Measurements from ENCODE around the gene SSH2. TPM values are rescaled to one million over a fixed set of nuclear protein-coding genes. Genes with fewer than 3 reads are reported as not detected.

The SSH2 gene
- total RNA-seq, 1 experiment from 2014 or later: 45.1 TPM

DNA sequence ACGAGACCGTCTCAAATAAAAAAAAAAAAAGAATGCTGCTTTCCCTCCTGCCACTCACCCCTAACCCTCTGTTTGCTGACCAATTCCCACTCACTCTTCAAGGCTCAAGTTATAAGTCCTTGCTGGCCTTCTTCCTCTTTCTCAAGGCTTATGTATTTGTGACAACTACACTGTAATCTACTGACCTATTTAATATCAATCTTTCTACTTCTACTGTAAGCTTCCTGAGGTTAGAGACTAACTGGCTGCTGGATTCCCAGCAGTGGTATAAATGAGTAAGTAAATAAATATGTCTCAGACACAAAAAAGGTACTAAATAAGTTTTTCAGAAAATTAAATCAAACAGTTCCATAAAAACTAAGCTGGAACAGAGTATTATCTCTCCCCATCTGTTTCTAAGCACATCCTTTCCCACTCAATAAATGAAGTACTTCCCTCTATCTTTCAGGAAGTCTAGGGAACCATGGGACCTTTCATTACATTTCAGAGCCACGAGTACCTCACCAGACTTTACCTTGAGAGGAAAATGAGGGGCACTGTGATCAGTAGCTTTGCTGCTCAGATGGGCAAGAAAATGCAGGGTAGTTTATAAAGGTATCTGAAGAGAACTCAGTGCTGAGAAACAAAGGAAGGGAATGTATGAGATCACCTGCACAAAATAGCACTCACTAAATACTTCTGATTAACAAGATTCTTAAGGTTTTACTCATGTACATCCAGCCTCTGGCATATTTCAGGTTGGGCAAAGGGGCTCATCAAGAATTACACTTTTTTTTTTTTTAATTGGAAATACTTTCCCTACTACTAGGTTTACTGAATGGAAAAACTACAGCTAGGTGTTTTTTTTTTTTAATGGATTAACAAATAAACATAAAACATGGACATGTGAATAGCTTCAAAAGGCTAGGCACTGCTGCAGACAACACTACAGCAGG lies 10.8 kb downstream of the SSH2 start:
- intact Hi-C loops (cut with micrococcal nuclease; ENCODE audit: unreplicated experiment): no loop called here
- POLR2A ChIA-PET (ENCODE audit: unreplicated experiment): interaction anchor here (0.5 to 0.7 kb wide), 7 partner anchors 10 to 681 kb away, joined by 3 to 7 read pairs (median 3); no protein-coding TSS in a partner anchor
- peaks cover 29% of the 10 kb centered on the region for H3K4me1 ChIP-seq (replicated peaks; ENCODE audit: insufficient read depth)
- H3K9me2 ChIP-seq (ENCODE audit: insufficient read depth): no peaks in the 10 kb centered on the region
- DNase-seq: peak; percentile 20 to 85
- H3K4me2 ChIP-seq: peak overlapping the region; percentile 68
- TSS peak; percentile 73 for BruUV-seq (replicated peaks)
- no peaks in the 10 kb centered on the region for H3K9me3 ChIP-seq (ENCODE audit: insufficient read depth, low read depth)
- 0 out of 2 replicates have a peak overlapping the region, but pooled peaks have one; percentile 35 for H2AFZ ChIP-seq
- H3K36me3 ChIP-seq (ENCODE audit: low read depth): no peaks in the 10 kb centered on the region
- H4K20me1 ChIP-seq (ENCODE audit: insufficient read depth): no peaks in the 10 kb centered on the region
- H3K27me3 ChIP-seq (ENCODE audit: insufficient read depth, low read depth): no peaks in the 10 kb centered on the region
- CTCF ChIA-PET: interaction anchor here (0.6 to 1.7 kb wide), 5 partner anchors 11 to 293 kb away, joined by 3 to 5 read pairs (median 3); partner anchors contain the start of gene SSH2
- H3F3A ChIP-seq (ENCODE audit: insufficient read depth, low read depth): peaks cover 3% of the 10 kb centered on the region; the same call in 1 of the 2 replicates
- H3K79me2 ChIP-seq (ENCODE audit: low read depth): peaks cover 78% of the 10 kb centered on the region
- TF ChIP-seq CTCF (conservative IDR thresholded peaks at IDR 0.05): no peak
- TF ChIP-seq EZH2 (IDR thresholded peaks at IDR 0.05; ENCODE audit: low read depth): no peak
- peak overlapping the region; percentile 70 for H3K27ac ChIP-seq
- H3K4me3 ChIP-seq: peak overlapping the region; percentile 10; the same call in 1 of the 2 replicates

DNA sequence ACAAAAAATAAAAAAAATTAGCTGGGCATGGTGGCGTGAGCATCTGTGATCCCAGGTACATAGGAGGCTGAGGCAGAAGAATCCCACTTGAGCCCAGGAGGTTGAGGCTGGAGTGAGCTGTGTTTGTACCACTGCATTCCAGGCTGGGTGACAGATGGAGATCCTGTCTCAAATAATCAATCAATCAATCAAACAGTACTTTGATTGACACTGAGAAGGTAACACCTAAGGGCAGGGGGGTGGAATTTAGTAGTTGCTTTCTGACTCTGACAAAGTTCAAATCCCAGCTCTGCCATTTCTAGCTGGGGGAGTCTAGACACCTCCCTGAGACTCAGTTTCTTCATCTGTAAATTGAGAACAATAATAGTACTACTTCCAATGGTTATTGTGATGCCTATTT lies 12.0 kb downstream of the SSH2 start:
- Histone ChIP-seq H3K4me1 (replicated peaks; ENCODE audit: insufficient read depth) (peaks cover 29% of the 10 kb centered on the region), H3K27ac (no peak overlapping the region), H3K4me2 (no peak overlapping the region), H3K79me2 (ENCODE audit: low read depth) (peaks cover 74% of the 10 kb centered on the region), H3K9me3 (ENCODE audit: insufficient read depth, low read depth) (no peaks in the 10 kb centered on the region), H3K9me2 (ENCODE audit: insufficient read depth) (no peaks in the 10 kb centered on the region), H3K4me3 (no peak overlapping the region), H3F3A (ENCODE audit: insufficient read depth, low read depth) (peaks cover 3% of the 10 kb centered on the region; the same call in 1 of the 2 replicates), H3K36me3 (ENCODE audit: low read depth) (no peaks in the 10 kb centered on the region), H3K27me3 (ENCODE audit: insufficient read depth, low read depth) (no peaks in the 10 kb centered on the region), H4K20me1 (ENCODE audit: insufficient read depth) (no peaks in the 10 kb centered on the region), H2AFZ (no peak overlapping the region)
- POLR2A ChIA-PET (ENCODE audit: unreplicated experiment): interaction anchor here (0.6 kb wide), 1 partner anchor 114 kb away, joined by 3 read pairs; no protein-coding TSS in a partner anchor
- CTCF ChIA-PET: no interaction called here
- no TSS peak for BruUV-seq (replicated peaks)
- TF ChIP-seq EZH2 (IDR thresholded peaks at IDR 0.05; ENCODE audit: low read depth): no peak
- no peak for TF ChIP-seq CTCF (conservative IDR thresholded peaks at IDR 0.05)
- no peak for DNase-seq
- intact Hi-C loops (cut with micrococcal nuclease; ENCODE audit: unreplicated experiment): no loop called here

GRCh38 chr17:29914819-29915537 lies 15.1 kb downstream of the SSH2 start:
- Histone ChIP-seq H3F3A (ENCODE audit: insufficient read depth, low read depth) (peaks cover 7% of the 10 kb centered on the region; the same call in 1 of the 2 replicates), H3K4me1 (replicated peaks; ENCODE audit: insufficient read depth) (peaks cover 26% of the 10 kb centered on the region), H3K27ac (no peak overlapping the region), H3K27me3 (ENCODE audit: insufficient read depth, low read depth) (no peaks in the 10 kb centered on the region), H3K36me3 (ENCODE audit: low read depth) (no peaks in the 10 kb centered on the region), H3K4me3 (no peak overlapping the region), H3K9me2 (ENCODE audit: insufficient read depth) (no peaks in the 10 kb centered on the region), H2AFZ (no peak overlapping the region), H3K4me2 (no peak overlapping the region), H3K9me3 (ENCODE audit: insufficient read depth, low read depth) (no peaks in the 10 kb centered on the region), H4K20me1 (ENCODE audit: insufficient read depth) (no peaks in the 10 kb centered on the region), H3K79me2 (ENCODE audit: low read depth) (peaks cover 59% of the 10 kb centered on the region)
- ChIA-PET CTCF (interaction anchor here (0.7 kb wide), 1 partner anchor 177 kb away, joined by 3 read pairs; no protein-coding TSS in a partner anchor), POLR2A (ENCODE audit: unreplicated experiment) (no interaction called here)
- no peak for TF ChIP-seq CTCF (conservative IDR thresholded peaks at IDR 0.05)
- no peak for TF ChIP-seq EZH2 (IDR thresholded peaks at IDR 0.05; ENCODE audit: low read depth)
- intact Hi-C loops (cut with micrococcal nuclease; ENCODE audit: unreplicated experiment): no loop called here
- BruUV-seq (replicated peaks): no TSS peak
- DNase-seq: no peak
